SH-SY5Y (cell line): ENCODE measurements around the gene MUSTN1.

ENCODE experiments used
- GATA2 ChIP-seq: IDR thresholded peaks from 2 replicates; pipeline ENCODE4 v1.6.1; 2011; ENCODE audit warnings: mild to moderate bottlenecking, low read depth, low read length
- GATA3 ChIP-seq: IDR thresholded peaks from 2 replicates; pipeline ENCODE4 v1.6.1; 2011; ENCODE audit warnings: low read depth, mild to moderate bottlenecking, low read length, moderate library complexity

DNA sequence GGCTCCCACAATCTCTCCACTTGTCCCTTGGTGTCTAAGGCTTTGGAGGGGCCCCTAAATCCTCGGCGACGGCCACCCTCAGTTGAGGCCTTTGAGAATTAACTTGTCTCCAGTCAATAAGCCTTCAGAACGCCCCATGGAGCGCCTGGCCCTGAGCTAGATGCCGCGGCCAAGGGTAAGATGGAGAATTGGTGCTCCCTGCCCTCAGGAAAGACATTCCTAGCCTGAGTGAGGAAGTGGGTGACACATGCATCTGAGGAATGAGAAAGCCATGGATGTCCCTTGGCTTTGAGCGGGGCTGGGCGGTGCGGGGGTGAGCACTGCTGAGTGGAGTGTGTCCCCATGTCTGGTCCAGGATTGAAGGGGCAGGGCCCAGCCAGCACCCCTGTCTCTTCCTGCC is 17.6 kb downstream of the MUSTN1 start:
- no peak for TF ChIP-seq GATA2
- TF ChIP-seq GATA3: no peak
